Liver (tissue), 3 donors: ENCODE data around the gene SKAP2.

ENCODE experiments used
- GABPA ChIP-seq, 2 donors: IDR thresholded peaks in 1 of 2; conservative IDR thresholded peaks in 1 of 2; 2 replicates each; pipeline ENCODE4 v1.6.1; 2016; ENCODE audit warnings: antibody characterized with exemption in 2 of 2, mild to moderate bottlenecking in 1 of 2, moderate library complexity in 1 of 2
- JUND ChIP-seq, 2 donors: IDR thresholded peaks; 2 replicates each; pipeline ENCODE4 v1.6.1; 2016; ENCODE audit warnings: antibody characterized with exemption in 2 of 2
- SP1 ChIP-seq: IDR thresholded peaks from 2 replicates; pipeline ENCODE4 v1.6.1; 2018; ENCODE audit warnings: antibody characterized with exemption, mild to moderate bottlenecking
- TAF1 ChIP-seq: conservative IDR thresholded peaks from 2 replicates; pipeline ENCODE4 v1.6.1; 2016; ENCODE audit warnings: antibody characterized with exemption, mild to moderate bottlenecking
- TF ChIP-seq, protein P1 (sequence below): fragments of 150-350 bp; IDR thresholded peaks from 2 replicates; pipeline ENCODE4 v1.5.1; 2017; ENCODE audit warnings: improper control_type of control experiment, low read depth, low read length; ENCODE audit not compliant: missing input control
- TF ChIP-seq, protein P2 (sequence below): IDR thresholded peaks from 2 replicates; pipeline ENCODE4 v1.6.1; 2016; ENCODE audit warnings: antibody characterized with exemption
- TF ChIP-seq, protein P3 (sequence below): IDR thresholded peaks from 2 replicates; pipeline ENCODE4 v1.6.1; 2016; ENCODE audit warnings: antibody characterized with exemption, mild to moderate bottlenecking
- donor health status: healthy.
- donor health status: healthy.

DNA sequence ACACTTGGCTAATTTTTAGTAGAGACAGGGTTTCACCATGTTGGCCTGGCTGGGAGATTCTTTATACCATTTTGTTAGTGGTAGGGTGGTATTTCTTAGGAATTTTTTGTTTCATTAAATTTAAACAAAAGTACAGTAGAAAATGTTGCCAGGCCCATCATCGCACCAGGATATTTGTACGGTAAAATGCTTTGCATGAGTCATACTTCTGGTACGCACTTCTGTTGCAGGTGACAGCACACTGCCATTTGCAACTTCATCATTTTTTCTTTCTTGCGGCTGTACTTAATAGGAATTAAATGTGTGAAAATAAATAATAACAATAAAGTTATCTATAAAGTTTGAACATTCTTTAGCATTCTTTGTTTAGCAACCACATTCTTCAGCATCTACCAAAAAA, 195.6 kb downstream of the SKAP2 start:
- TF ChIP-seq SP1 (no peak), JUND (IDR thresholded peaks at IDR 0.05) (no peak), GABPA (IDR thresholded peaks at IDR 0.05 in 1 of 2, conservative IDR thresholded peaks at IDR 0.05 in 1 of 2) (no peak), TAF1 (no peak)
- TF ChIP-seq, protein P1, sequence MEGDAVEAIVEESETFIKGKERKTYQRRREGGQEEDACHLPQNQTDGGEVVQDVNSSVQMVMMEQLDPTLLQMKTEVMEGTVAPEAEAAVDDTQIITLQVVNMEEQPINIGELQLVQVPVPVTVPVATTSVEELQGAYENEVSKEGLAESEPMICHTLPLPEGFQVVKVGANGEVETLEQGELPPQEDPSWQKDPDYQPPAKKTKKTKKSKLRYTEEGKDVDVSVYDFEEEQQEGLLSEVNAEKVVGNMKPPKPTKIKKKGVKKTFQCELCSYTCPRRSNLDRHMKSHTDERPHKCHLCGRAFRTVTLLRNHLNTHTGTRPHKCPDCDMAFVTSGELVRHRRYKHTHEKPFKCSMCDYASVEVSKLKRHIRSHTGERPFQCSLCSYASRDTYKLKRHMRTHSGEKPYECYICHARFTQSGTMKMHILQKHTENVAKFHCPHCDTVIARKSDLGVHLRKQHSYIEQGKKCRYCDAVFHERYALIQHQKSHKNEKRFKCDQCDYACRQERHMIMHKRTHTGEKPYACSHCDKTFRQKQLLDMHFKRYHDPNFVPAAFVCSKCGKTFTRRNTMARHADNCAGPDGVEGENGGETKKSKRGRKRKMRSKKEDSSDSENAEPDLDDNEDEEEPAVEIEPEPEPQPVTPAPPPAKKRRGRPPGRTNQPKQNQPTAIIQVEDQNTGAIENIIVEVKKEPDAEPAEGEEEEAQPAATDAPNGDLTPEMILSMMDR: no peak
- TF ChIP-seq, protein P2, sequence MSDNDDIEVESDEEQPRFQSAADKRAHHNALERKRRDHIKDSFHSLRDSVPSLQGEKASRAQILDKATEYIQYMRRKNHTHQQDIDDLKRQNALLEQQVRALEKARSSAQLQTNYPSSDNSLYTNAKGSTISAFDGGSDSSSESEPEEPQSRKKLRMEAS: no peak
- TF ChIP-seq, protein P3, sequence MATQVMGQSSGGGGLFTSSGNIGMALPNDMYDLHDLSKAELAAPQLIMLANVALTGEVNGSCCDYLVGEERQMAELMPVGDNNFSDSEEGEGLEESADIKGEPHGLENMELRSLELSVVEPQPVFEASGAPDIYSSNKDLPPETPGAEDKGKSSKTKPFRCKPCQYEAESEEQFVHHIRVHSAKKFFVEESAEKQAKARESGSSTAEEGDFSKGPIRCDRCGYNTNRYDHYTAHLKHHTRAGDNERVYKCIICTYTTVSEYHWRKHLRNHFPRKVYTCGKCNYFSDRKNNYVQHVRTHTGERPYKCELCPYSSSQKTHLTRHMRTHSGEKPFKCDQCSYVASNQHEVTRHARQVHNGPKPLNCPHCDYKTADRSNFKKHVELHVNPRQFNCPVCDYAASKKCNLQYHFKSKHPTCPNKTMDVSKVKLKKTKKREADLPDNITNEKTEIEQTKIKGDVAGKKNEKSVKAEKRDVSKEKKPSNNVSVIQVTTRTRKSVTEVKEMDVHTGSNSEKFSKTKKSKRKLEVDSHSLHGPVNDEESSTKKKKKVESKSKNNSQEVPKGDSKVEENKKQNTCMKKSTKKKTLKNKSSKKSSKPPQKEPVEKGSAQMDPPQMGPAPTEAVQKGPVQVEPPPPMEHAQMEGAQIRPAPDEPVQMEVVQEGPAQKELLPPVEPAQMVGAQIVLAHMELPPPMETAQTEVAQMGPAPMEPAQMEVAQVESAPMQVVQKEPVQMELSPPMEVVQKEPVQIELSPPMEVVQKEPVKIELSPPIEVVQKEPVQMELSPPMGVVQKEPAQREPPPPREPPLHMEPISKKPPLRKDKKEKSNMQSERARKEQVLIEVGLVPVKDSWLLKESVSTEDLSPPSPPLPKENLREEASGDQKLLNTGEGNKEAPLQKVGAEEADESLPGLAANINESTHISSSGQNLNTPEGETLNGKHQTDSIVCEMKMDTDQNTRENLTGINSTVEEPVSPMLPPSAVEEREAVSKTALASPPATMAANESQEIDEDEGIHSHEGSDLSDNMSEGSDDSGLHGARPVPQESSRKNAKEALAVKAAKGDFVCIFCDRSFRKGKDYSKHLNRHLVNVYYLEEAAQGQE: no peak
